ENCODE results near the gene CADPS2.

The CADPS2 gene

DNA sequence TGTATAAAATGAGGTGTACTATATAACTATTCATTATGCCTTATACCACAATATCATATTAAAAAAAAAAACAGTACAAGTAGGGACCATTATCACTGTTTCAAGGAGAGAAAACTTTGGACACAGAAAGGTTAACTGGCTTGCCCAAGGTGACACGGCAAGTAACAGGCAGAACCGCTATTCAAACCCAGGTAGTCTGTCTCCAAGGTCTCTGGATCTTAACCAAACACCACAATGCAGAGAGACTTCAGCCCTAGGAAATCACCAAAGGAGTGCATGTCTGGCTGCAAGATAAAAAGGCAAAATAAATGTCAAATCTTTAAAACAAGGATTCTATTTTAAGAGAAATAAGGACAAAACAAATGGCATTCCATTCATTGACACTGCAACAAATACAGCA, 56.3 kb downstream of the CADPS2 start:
- ATAC-seq: no peak
- TF ChIP-seq POU6F1 (CRISPR knock-in tag; IDR thresholded peaks at IDR 0.05; ENCODE audit: borderline replicate concordance, low read depth) (no peak), ISL1 (CRISPR knock-in tag; IDR thresholded peaks at IDR 0.05) (no peak), ZNF70 (CRISPR knock-in tag; IDR thresholded peaks at IDR 0.05) (no peak), RARB (CRISPR knock-in tag; IDR thresholded peaks at IDR 0.05) (no peak), CREB5 (CRISPR knock-in tag; IDR thresholded peaks at IDR 0.05; ENCODE audit: low read depth) (no peak), PATZ1 (CRISPR knock-in tag; IDR thresholded peaks at IDR 0.05; ENCODE audit: borderline replicate concordance) (no peak), TOX (CRISPR knock-in tag; IDR thresholded peaks at IDR 0.05; ENCODE audit: borderline replicate concordance) (no peak)

- TF ChIP-seq POU6F1 (CRISPR knock-in tag; IDR thresholded peaks at IDR 0.05; ENCODE audit: borderline replicate concordance, low read depth) (no peak), SNAI2 (CRISPR knock-in tag; IDR thresholded peaks at IDR 0.05) (no peak), ZNF565 (CRISPR knock-in tag; conservative IDR thresholded peaks at IDR 0.05; ENCODE audit: low read depth) (no peak), ARNTL (CRISPR knock-in tag; IDR thresholded peaks at IDR 0.05; ENCODE audit: borderline replicate concordance, low read depth) (no peak), ZNF70 (CRISPR knock-in tag; IDR thresholded peaks at IDR 0.05) (no peak), ISL1 (CRISPR knock-in tag; IDR thresholded peaks at IDR 0.05) (no peak), PPARA (CRISPR knock-in tag; IDR thresholded peaks at IDR 0.05; ENCODE audit: borderline replicate concordance) (no peak), GLIS3 (CRISPR knock-in tag; IDR thresholded peaks at IDR 0.05) (no peak)
- no peak for ATAC-seq
Observed at GRCh38 chr7:122827763-122828162, 58.5 kb downstream of the CADPS2 start.

- TF ChIP-seq RARB (CRISPR knock-in tag; IDR thresholded peaks at IDR 0.05) (no peak), ZFP3 (CRISPR knock-in tag; IDR thresholded peaks at IDR 0.05) (no peak), PATZ1 (CRISPR knock-in tag; IDR thresholded peaks at IDR 0.05; ENCODE audit: borderline replicate concordance) (no peak), GLIS3 (CRISPR knock-in tag; IDR thresholded peaks at IDR 0.05) (no peak), BACH2 (CRISPR knock-in tag; IDR thresholded peaks at IDR 0.05; ENCODE audit: borderline replicate concordance) (no peak), CSDC2 (CRISPR knock-in tag; IDR thresholded peaks at IDR 0.05) (no peak), TCF4 (CRISPR knock-in tag; IDR thresholded peaks at IDR 0.05; ENCODE audit: borderline replicate concordance) (no peak), PPARA (CRISPR knock-in tag; IDR thresholded peaks at IDR 0.05; ENCODE audit: borderline replicate concordance) (no peak), POU6F1 (CRISPR knock-in tag; IDR thresholded peaks at IDR 0.05; ENCODE audit: borderline replicate concordance, low read depth) (no peak)
- no peak for ATAC-seq
Observed at GRCh38 chr7:122813845-122814244, 72.4 kb downstream of the CADPS2 start.

DNA sequence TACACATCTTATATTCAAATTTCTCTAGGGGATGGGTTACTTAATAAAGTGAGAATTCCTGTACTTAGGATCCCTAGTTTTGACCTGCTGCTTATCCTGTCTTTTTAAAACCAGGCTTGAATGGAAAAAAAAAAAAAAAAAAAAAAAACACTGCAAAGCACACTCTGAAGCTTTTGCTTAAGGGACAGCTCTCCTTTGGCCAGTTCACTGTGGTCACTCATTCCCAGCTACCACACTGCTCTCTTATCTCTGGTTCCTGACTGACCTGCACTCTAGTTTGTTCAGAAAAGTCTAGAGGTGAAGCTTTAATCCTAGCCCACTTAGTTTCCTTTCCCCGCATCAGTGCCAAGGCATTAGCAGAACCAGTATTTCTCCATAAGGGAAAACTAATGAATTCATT, 82.4 kb downstream of the CADPS2 start:
- ATAC-seq: no peak
- TF ChIP-seq ZNF8 (CRISPR knock-in tag; IDR thresholded peaks at IDR 0.05) (no peak), TOX (CRISPR knock-in tag; IDR thresholded peaks at IDR 0.05; ENCODE audit: borderline replicate concordance) (no peak), ISL1 (CRISPR knock-in tag; IDR thresholded peaks at IDR 0.05) (no peak), CSDC2 (CRISPR knock-in tag; IDR thresholded peaks at IDR 0.05) (no peak), ZNF565 (CRISPR knock-in tag; conservative IDR thresholded peaks at IDR 0.05; ENCODE audit: low read depth) (no peak), ESRRG (CRISPR knock-in tag; IDR thresholded peaks at IDR 0.05) (no peak), CREB5 (CRISPR knock-in tag; IDR thresholded peaks at IDR 0.05; ENCODE audit: low read depth) (no peak), PPARA (CRISPR knock-in tag; IDR thresholded peaks at IDR 0.05; ENCODE audit: borderline replicate concordance) (no peak), POU6F1 (CRISPR knock-in tag; IDR thresholded peaks at IDR 0.05; ENCODE audit: borderline replicate concordance, low read depth) (no peak), CSRNP3 (CRISPR knock-in tag; IDR thresholded peaks at IDR 0.05) (no peak), GLIS3 (CRISPR knock-in tag; IDR thresholded peaks at IDR 0.05) (no peak), ZNF70 (CRISPR knock-in tag; IDR thresholded peaks at IDR 0.05) (no peak), BACH2 (CRISPR knock-in tag; IDR thresholded peaks at IDR 0.05; ENCODE audit: borderline replicate concordance) (no peak)

Measured in SK-N-SH treated with all-trans-retinoic acid at 6 μM for 48 hours (cell line).